ENCODE results near the gene UNC5A.

The UNC5A gene

GRCh38 chr5:176793736-176794135 is 16.6 kb upstream of the UNC5A start:
- H3K4me3 ChIP-seq (ENCODE audit: low read depth, low read length): no peak overlapping the region
- DNase-seq (ENCODE audit: low read depth, low spot score): no peak
- no peak for TF ChIP-seq CTCF (IDR thresholded peaks at IDR 0.05; ENCODE audit: insufficient read depth, low read length, missing control alignments)
- CTCF ChIA-PET: no interaction called here
- POLR2A ChIA-PET: no interaction called here

GRCh38 chr5:176794509-176794908 is 15.8 kb upstream of the UNC5A start:
- H3K4me3 ChIP-seq (ENCODE audit: low read depth, low read length): no peak overlapping the region
- POLR2A ChIA-PET: no interaction called here
- TF ChIP-seq CTCF (IDR thresholded peaks at IDR 0.05; ENCODE audit: insufficient read depth, low read length, missing control alignments): no peak
- no peak for DNase-seq (ENCODE audit: low read depth, low spot score)
- CTCF ChIA-PET: no interaction called here

- H3K4me3 ChIP-seq (ENCODE audit: low read depth, low read length): no peak overlapping the region
- POLR2A ChIA-PET: no interaction called here
- DNase-seq (ENCODE audit: low read depth, low spot score): no peak
- CTCF ChIA-PET: no interaction called here
- no peak for TF ChIP-seq CTCF (IDR thresholded peaks at IDR 0.05; ENCODE audit: insufficient read depth, low read length, missing control alignments)
Measured at GRCh38 chr5:176796411-176796810, 13.9 kb upstream of the UNC5A start.

- ChIA-PET CTCF (interaction anchor here (0.5 to 1.9 kb wide), 2 partner anchors 9 to 14 kb away, joined by 3 to 4 read pairs; no protein-coding TSS in a partner anchor), POLR2A (no interaction called here)
- TF ChIP-seq CTCF (IDR thresholded peaks at IDR 0.05; ENCODE audit: insufficient read depth, low read length, missing control alignments): no peak
- DNase-seq (ENCODE audit: low read depth, low spot score): no peak
- H3K4me3 ChIP-seq (ENCODE audit: low read depth, low read length): no peak overlapping the region
Measured at GRCh38 chr5:176796970-176797369, 13.4 kb upstream of the UNC5A start.

- no peak for DNase-seq (ENCODE audit: low read depth, low spot score)
- POLR2A ChIA-PET: no interaction called here
- CTCF ChIA-PET: interaction anchor here (0.5 to 1.9 kb wide), 2 partner anchors 10 to 14 kb away, joined by 3 to 4 read pairs; no protein-coding TSS in a partner anchor
- TF ChIP-seq CTCF (IDR thresholded peaks at IDR 0.05; ENCODE audit: insufficient read depth, low read length, missing control alignments): no peak
- no peak overlapping the region for H3K4me3 ChIP-seq (ENCODE audit: low read depth, low read length)
Measured at GRCh38 chr5:176797456-176798050, 12.8 kb upstream of the UNC5A start.

- H3K4me3 ChIP-seq (ENCODE audit: low read depth, low read length): no peak overlapping the region
- POLR2A ChIA-PET: no interaction called here
- no peak for TF ChIP-seq CTCF (IDR thresholded peaks at IDR 0.05; ENCODE audit: insufficient read depth, low read length, missing control alignments)
- CTCF ChIA-PET: interaction anchor here (1.9 kb wide), 1 partner anchor 10 kb away, joined by 4 read pairs; no protein-coding TSS in a partner anchor
- DNase-seq (ENCODE audit: low read depth, low spot score): no peak
Measured at GRCh38 chr5:176798086-176798876, 12.1 kb upstream of the UNC5A start.
